GM12891 (cell line): ENCODE measurements around the gene KRT77.

Experiments used
- POLR2A ChIP-seq: IDR thresholded peaks from 2 replicates; pipeline ENCODE4 v1.6.1; 2011; ENCODE audit warnings: low read depth, low read length, control low read depth
- POLR2AphosphoS5 ChIP-seq: IDR thresholded peaks from 2 replicates; pipeline ENCODE4 v1.6.1; 2011; ENCODE audit warnings: low read depth, low read length, control low read depth
- SPI1 ChIP-seq: IDR thresholded peaks from 2 replicates; pipeline ENCODE4 v1.6.1; 2011; ENCODE audit warnings: low read depth, low read length, control low read depth

DNA sequence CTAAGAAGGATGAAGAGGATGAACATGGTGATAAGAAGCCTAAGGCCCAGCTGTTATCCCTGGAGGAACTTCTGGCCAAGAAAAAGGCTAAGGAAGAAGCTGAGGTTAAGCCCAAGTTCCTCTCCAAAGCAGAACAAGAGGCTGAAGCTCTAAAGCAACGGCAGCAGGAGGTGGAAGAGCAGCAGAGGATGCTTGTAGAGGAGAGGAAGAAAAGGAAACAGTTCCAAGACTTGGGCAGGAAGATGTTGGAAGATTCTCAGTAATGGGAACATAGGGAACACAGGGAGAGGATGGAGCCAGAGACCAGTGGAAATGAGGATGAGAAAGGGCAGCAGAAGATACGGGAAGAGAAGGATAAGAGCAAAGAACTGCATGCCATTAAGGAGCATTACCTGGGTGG lies 27.5 kb upstream of the KRT77 start:
- TF ChIP-seq SPI1 (no peak), POLR2AphosphoS5 (no peak), POLR2A (no peak)
